ENCODE results near the gene FHDC1. TPM values are rescaled to one million over a fixed set of nuclear protein-coding genes. Genes with fewer than 3 reads are reported as not detected.

FHDC1 gene
- total RNA-seq, 2 donors from 2014 or later = 0.14 to 0.16 TPM

DNA sequence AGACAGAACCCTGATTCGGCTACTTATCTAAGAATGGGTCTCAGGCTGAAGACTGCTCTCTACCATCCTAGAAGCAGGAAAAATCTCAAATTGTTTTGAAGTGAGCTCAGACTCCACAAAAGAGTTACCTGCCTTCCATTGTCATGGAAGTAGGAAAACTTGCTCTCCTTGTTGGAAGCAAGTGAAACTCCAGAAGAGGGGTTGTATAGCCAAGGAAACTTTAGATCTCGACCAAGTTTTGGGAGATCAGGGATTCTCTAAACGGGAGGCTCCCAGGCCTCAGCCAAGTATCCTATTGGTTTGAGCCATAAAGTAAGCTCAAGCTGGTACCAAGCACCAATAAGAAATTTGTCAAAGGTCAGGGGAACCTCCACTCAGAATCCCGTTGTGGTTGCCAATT is 9.2 kb upstream of the FHDC1 start:
- Mint-ChIP-seq H3K9me3 (peaks cover under 1% of the 10 kb centered on the region in 2 donors), H3K27ac (no peak overlapping the region), H3K36me3 (no peaks in the 10 kb centered on the region)
- DNase-seq (ENCODE audit: low spot score in 2 of 2) (no peak), ATAC-seq (no peak)

- DNase-seq (ENCODE audit: low spot score in 2 of 2) (no peak), ATAC-seq (no peak)
- no peaks in the 10 kb centered on the region for H3K36me3 Mint-ChIP-seq
- no peaks in the 10 kb centered on the region for H3K9me3 Mint-ChIP-seq
- no peak overlapping the region for H3K27ac Mint-ChIP-seq
These were observed 8.4 kb upstream of the FHDC1 start for GRCh38 chr4:152927737-152928136.

DNA sequence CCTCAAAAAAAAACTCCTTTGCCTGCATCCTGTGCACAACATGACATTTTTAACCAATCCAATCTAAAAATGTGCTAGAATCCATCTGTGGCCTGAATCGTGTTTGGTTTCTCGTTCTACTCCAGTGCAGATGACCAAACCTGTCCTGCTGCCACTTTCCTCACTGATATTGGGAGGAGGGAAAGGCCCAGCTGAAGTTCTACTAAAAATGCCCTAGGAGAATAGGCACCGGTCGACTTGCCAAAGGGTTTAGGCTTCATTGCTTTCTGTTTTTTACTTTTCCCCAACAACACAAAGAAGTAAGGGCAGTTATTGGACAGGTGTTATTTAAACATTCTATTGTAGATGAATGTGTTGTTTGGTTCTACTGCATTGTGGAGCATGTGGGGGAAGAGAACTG is 7.8 kb upstream of the FHDC1 start:
- no peaks in the 10 kb centered on the region for H3K9me3 Mint-ChIP-seq
- ATAC-seq (no peak), DNase-seq (ENCODE audit: low spot score in 2 of 2) (no peak)
- no peak overlapping the region for H3K27ac Mint-ChIP-seq
- H3K36me3 Mint-ChIP-seq = no peaks in the 10 kb centered on the region

DNA sequence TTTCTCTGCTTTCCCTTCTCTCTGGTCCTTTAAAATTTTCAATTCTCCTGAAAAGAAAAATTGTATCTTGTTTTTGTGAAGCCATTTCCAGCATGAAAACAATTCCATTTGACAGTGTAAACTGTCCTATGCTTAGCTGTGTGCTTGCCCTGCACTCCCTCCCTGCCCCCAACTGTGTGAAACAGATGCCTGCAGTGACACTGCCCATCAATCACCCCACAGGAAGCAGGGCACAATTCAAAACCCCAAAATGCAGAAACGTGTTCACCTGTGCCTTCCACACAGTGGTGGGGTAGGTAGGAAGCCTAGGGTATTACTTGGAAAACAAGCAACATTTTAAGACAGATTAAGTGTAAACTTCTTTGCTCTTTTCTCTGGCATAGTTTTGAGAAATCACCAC is 6.2 kb upstream of the FHDC1 start:
- H3K27ac Mint-ChIP-seq = no peak overlapping the region
- no peaks in the 10 kb centered on the region for H3K9me3 Mint-ChIP-seq
- peaks cover 5 to 6% of the 10 kb centered on the region in 2 donors for H3K36me3 Mint-ChIP-seq
- DNase-seq (ENCODE audit: low spot score in 2 of 2) (no peak), ATAC-seq (no peak)

DNA sequence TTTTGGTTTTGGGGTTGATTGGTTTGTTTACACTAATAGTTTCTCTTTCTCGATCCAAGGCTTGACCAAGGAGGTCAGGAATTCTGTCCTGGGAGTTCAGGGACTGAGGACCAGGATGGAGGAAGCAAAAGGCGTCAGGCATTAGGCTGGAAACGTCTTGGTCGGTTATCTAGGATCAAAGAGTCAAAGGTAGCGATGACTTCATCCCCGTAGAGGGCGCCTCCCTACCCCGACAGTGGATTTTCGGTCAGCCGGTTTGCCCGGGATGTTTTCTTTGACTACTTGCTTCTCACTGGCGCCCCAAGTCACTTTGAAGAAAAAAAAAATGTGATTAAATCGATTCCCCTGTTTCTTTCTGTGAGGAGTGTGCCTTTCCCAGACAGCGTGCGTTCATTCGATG is 980 bp upstream of the FHDC1 start:
- peaks cover 10 to 22% of the 10 kb centered on the region in 2 donors for H3K36me3 Mint-ChIP-seq
- DNase-seq (ENCODE audit: low spot score in 2 of 2) (peak in 1 of 2 donors; percentile 22), ATAC-seq (no peak)
- H3K9me3 Mint-ChIP-seq = no peaks in the 10 kb centered on the region
- H3K27ac Mint-ChIP-seq = no peak overlapping the region

- Mint-ChIP-seq H3K27ac (no peak overlapping the region), H3K9me3 (no peaks in the 10 kb centered on the region), H3K36me3 (peaks cover 10 to 22% of the 10 kb centered on the region in 2 donors)
- ATAC-seq (peak; percentile 33 to 43), DNase-seq (ENCODE audit: low spot score in 2 of 2) (peak in 1 of 2 donors; percentile 31)
These were observed 568 bp downstream of the FHDC1 start for GRCh38 chr4:152936446-152937335.

GRCh38 chr4:152937336-152938236 is 1.5 kb downstream of the FHDC1 start:
- peak; percentile 47 to 51 for ATAC-seq
- H3K27ac Mint-ChIP-seq = peak overlapping the region in 1 of 2 donors; percentile 34
- DNase-seq (ENCODE audit: low spot score in 2 of 2) = peak in 1 of 2 donors; percentile 26

GRCh38 chr4:152938237-152938947 is 2.3 kb downstream of the FHDC1 start:
- H3K36me3 Mint-ChIP-seq = peaks cover 10 to 22% of the 10 kb centered on the region in 2 donors
- H3K27ac Mint-ChIP-seq = peak overlapping the region in 1 of 2 donors; percentile 34
- DNase-seq (ENCODE audit: low spot score in 2 of 2) (no peak), ATAC-seq (no peak)
- H3K9me3 Mint-ChIP-seq = no peaks in the 10 kb centered on the region

More at GRCh38 chr4:152937336-152938236, 1.5 kb downstream of the FHDC1 start:
- H3K9me3 Mint-ChIP-seq = no peaks in the 10 kb centered on the region
- peaks cover 10 to 22% of the 10 kb centered on the region in 2 donors for H3K36me3 Mint-ChIP-seq

GRCh38 chr4:152939621-152940020 is 3.5 kb downstream of the FHDC1 start:
- Mint-ChIP-seq H3K27ac (no peak overlapping the region), H3K36me3 (peaks cover 7 to 19% of the 10 kb centered on the region in 2 donors), H3K9me3 (no peaks in the 10 kb centered on the region)
- DNase-seq (ENCODE audit: low spot score in 2 of 2) (no peak), ATAC-seq (no peak)

GRCh38 chr4:152940461-152940860 is 4.3 kb downstream of the FHDC1 start:
- no peak for DNase-seq (ENCODE audit: low spot score in 2 of 2)
- Mint-ChIP-seq H3K27ac (no peak overlapping the region), H3K36me3 (peaks cover 0 to 11% of the 10 kb centered on the region in 2 donors), H3K9me3 (no peaks in the 10 kb centered on the region)
- no peak for ATAC-seq

DNA sequence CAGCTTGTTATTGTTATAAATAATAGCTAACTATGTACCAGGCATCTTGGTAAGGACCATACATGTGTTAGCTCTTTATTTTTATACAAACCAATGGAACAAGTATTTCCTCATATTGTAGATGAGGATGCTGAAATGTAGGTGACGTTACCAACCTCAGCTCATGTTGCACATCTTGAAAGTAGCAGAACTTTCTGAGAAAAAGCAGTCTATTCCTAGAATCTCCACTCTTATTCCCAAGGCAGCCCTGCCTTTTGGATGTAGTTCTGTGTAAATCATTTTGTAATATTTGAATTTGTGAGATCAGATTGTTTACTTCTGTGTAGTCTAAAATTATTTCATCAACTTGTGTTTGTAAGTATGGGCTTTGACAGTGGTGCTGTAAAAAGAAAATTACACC is 5.3 kb downstream of the FHDC1 start:
- Mint-ChIP-seq H3K27ac (no peak overlapping the region), H3K36me3 (peaks cover 0 to 9% of the 10 kb centered on the region in 2 donors), H3K9me3 (no peaks in the 10 kb centered on the region)
- DNase-seq (ENCODE audit: low spot score in 2 of 2) = no peak
- ATAC-seq = no peak

DNA sequence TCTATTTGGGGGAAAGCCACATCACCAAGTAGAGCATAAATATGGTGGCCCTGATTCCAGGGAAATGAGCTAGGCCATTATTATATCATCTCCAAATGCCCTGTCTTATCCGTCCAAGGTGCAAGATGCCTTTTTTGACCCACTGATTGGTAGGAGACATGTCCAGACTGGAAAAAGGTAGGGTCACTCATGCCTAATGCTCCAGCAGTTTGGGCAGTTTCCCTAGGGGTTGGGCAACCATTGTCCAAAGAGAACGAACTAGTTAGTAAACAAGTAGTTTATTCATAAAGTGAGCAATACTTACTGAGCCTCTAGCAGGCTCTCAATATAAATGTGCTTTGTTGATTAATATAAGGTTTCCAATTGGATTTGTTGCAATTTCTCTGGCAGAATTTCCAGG is 6.2 kb downstream of the FHDC1 start:
- no peak for ATAC-seq
- no peak overlapping the region for H3K27ac Mint-ChIP-seq

DNA sequence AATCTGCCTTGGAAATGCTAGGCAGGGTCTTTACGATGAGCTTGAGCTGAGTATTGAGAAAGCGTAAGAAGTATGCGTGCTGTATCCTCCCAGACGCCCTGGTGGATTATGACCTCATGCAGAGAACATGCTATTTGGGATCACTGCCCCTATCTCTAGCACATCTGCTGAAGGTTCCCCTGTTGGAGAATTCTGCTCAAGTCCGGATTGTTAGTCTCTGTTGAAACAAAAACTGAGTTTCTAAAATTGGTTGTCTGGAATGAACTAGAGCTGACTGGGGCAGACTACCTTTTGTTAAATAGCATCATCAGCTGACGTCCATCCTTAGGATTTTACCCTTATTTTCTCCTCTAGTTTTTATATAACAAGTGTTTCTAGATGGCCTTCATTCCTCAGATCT is 7.5 kb downstream of the FHDC1 start:
- DNase-seq (ENCODE audit: low spot score in 2 of 2) (no peak), ATAC-seq (no peak)
- no peak overlapping the region for H3K27ac Mint-ChIP-seq
- no peaks in the 10 kb centered on the region for H3K9me3 Mint-ChIP-seq
- H3K36me3 Mint-ChIP-seq = peaks cover 0 to 2% of the 10 kb centered on the region in 2 donors

More for the DNA sequence above, 6.2 kb downstream of the FHDC1 start:
- H3K9me3 Mint-ChIP-seq = no peaks in the 10 kb centered on the region
- H3K36me3 Mint-ChIP-seq = peaks cover 0 to 9% of the 10 kb centered on the region in 2 donors
- no peak for DNase-seq (ENCODE audit: low spot score in 2 of 2)

GRCh38 chr4:152944666-152945320 is 8.7 kb downstream of the FHDC1 start:
- ATAC-seq = no peak
- Mint-ChIP-seq H3K9me3 (no peaks in the 10 kb centered on the region), H3K27ac (peak overlapping the region in 1 of 2 donors; percentile 6), H3K36me3 (no peaks in the 10 kb centered on the region)
- no peak for DNase-seq (ENCODE audit: low spot score in 2 of 2)

- no peak for DNase-seq (ENCODE audit: low spot score in 2 of 2)
- Mint-ChIP-seq H3K9me3 (no peaks in the 10 kb centered on the region), H3K36me3 (no peaks in the 10 kb centered on the region), H3K27ac (no peak overlapping the region)
- ATAC-seq = no peak
These were observed 9.5 kb downstream of the FHDC1 start for GRCh38 chr4:152945639-152946038.

DNA sequence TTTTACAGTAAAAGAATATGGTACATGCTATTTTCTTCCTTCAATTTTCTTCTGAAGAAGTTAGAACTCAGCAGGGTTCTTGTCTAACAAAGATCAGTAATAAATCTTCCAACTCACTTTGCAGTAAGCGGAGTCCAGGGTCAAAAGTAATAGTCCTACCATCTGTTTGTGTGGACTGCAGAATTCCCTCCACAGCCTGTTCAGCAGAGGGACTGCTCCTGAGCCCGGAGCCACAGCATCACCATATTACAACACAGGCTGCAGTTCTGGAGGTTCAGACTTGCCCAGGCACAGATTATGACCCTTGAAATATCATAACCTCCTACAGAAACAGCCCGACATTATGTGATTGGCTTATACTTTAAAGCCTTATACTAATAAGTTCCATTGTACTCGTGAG is 10.3 kb downstream of the FHDC1 start:
- Mint-ChIP-seq H3K36me3 (no peaks in the 10 kb centered on the region), H3K9me3 (no peaks in the 10 kb centered on the region), H3K27ac (no peak overlapping the region)
- DNase-seq (ENCODE audit: low spot score in 2 of 2) (no peak), ATAC-seq (no peak)
